IMR-90 (cell line): ENCODE measurements around the gene SH3BP2. TPM values are rescaled to one million over a fixed set of nuclear protein-coding genes. Genes with fewer than 3 reads are reported as not detected.

Experiments used
- ATAC-seq: fragments of 200-7000 bp; cut with Tn5 transposase; 2 replicates; pipeline ENCODE4 v1.9.1; 2020; ENCODE audit warnings: low read depth, mild to moderate bottlenecking, moderate library complexity
- BruUV-seq: library from RNA; stranded (reverse); fragments of 400-500 nt; replicated peaks from 2 replicates; lab custom pipeline; 2021; lab: Mats Ljungman, UMichigan
- CTCF ChIA-PET: fragments of 300-600 bp; formaldehyde crosslinking; extraction: SDS; loops from one replicate; lab custom pipeline; 2021; ENCODE audit warnings: antibody characterized with exemption; lab: Yijun Ruan, JAX
- POLR2A ChIA-PET: fragments of 300-600 bp; sonication (Branson Sonifier 250); formaldehyde crosslinking; loops from one replicate; lab custom pipeline; 2022; ENCODE audit warnings: antibody characterized with exemption; ENCODE audit not compliant: unreplicated experiment; lab: Charles Lee
- DNase-seq: peaks from one replicate; pipeline ENCODE4 v3.0.0; 2013
- H2AFZ ChIP-seq: replicated peaks from 2 replicates; pipeline ENCODE3; 2013; ENCODE audit warnings: low read length, mild to moderate bottlenecking; ENCODE audit not compliant: poor library complexity
- H2AK5ac ChIP-seq: 2 replicates; pipeline ENCODE4 v1.6.1; 2013; ENCODE audit warnings: low read depth, low read length, inconsistent platforms
- H2AK9ac ChIP-seq: replicated peaks from 2 replicates; pipeline ENCODE3; 2013; ENCODE audit warnings: mild to moderate bottlenecking, low read depth, low read length, moderate library complexity; ENCODE audit not compliant: poor library complexity
- H2BK120ac ChIP-seq: 2 replicates; pipeline ENCODE4 v1.6.1; 2013; ENCODE audit warnings: low read depth, low read length, inconsistent platforms
- H2BK15ac ChIP-seq: 3 replicates; pipeline ENCODE4 v1.6.1; 2013; ENCODE audit warnings: low read depth, low read length, inconsistent platforms
- H2BK20ac ChIP-seq: 2 replicates; pipeline ENCODE4 v1.6.1; 2013; ENCODE audit warnings: low read depth, mild to moderate bottlenecking, inconsistent platforms, low read length, moderate library complexity
- H2BK5ac ChIP-seq: 2 replicates; pipeline ENCODE4 v1.6.1; 2013; ENCODE audit warnings: mild to moderate bottlenecking, low read depth, low read length, inconsistent platforms; ENCODE audit not compliant: poor library complexity, severe bottlenecking
- H3K14ac ChIP-seq: replicated peaks from 2 replicates; pipeline ENCODE4 v1.6.1; 2013; ENCODE audit warnings: low read depth, low read length, inconsistent platforms
- H3K18ac ChIP-seq: 2 replicates; pipeline ENCODE4 v1.6.1; 2013; ENCODE audit warnings: low read depth, low read length, control low read depth
- H3K23ac ChIP-seq: 2 replicates; pipeline ENCODE4 v1.6.1; 2013; ENCODE audit warnings: low read depth, low read length, inconsistent platforms
- H3K27ac ChIP-seq: 2 replicates; pipeline ENCODE4 v1.5.1; 2013; ENCODE audit warnings: mild to moderate bottlenecking, control low read depth, low read length; ENCODE audit not compliant: insufficient read depth
- H3K27me3 ChIP-seq: 2 replicates; pipeline ENCODE4 v1.6.1; 2013; ENCODE audit warnings: low read length; ENCODE audit not compliant: control insufficient read depth, insufficient read depth
- H3K36me3 ChIP-seq: 2 replicates; pipeline ENCODE4 v1.6.1; 2013; ENCODE audit warnings: low read length, mixed read lengths; ENCODE audit not compliant: control insufficient read depth, insufficient read depth
- H3K4ac ChIP-seq: 2 replicates; pipeline ENCODE4 v1.6.1; 2013; ENCODE audit warnings: low read depth, low read length, inconsistent platforms
- H3K4me1 ChIP-seq: 2 replicates; pipeline ENCODE4 v1.6.1; 2013; ENCODE audit warnings: low read length, mixed read lengths; ENCODE audit not compliant: control insufficient read depth, insufficient read depth
- H3K4me2 ChIP-seq: 2 replicates; pipeline ENCODE4 v1.6.1; 2013; ENCODE audit warnings: low read depth, mild to moderate bottlenecking, control low read depth, low read length, moderate library complexity
- H3K4me3 ChIP-seq: 2 replicates; pipeline ENCODE4 v1.5.1; 2013; ENCODE audit warnings: low read depth, mild to moderate bottlenecking, control low read depth, low read length, moderate library complexity; ENCODE audit not compliant: insufficient read depth
- H3K56ac ChIP-seq: 2 replicates; pipeline ENCODE4 v1.6.1; 2013; ENCODE audit warnings: low read length, inconsistent platforms; ENCODE audit not compliant: insufficient read depth; ENCODE audit errors: extremely low read depth
- H3K79me1 ChIP-seq, 2 experiments: 2 replicates each; pipeline ENCODE4 v1.6.1; 2013; ENCODE audit warnings: low read length in 2 of 2, inconsistent platforms in 1 of 2, low read depth in 1 of 2
- H3K9ac ChIP-seq: 2 replicates; pipeline ENCODE4 v1.6.1; 2013; ENCODE audit warnings: low read depth, low read length, control low read depth
- H3K9me1 ChIP-seq: 2 replicates; pipeline ENCODE4 v1.6.1; 2013; ENCODE audit warnings: low read length, inconsistent platforms; ENCODE audit not compliant: insufficient read depth
- H3K9me3 ChIP-seq: 2 replicates; pipeline ENCODE4 v1.6.1; 2013; ENCODE audit warnings: low read length; ENCODE audit not compliant: control insufficient read depth, insufficient read depth
- H4K20me1 ChIP-seq: 2 replicates; pipeline ENCODE4 v1.6.1; 2013; ENCODE audit warnings: low read length, inconsistent platforms; ENCODE audit not compliant: insufficient read depth
- H4K5ac ChIP-seq: 2 replicates; pipeline ENCODE4 v1.6.1; 2013; ENCODE audit warnings: mild to moderate bottlenecking, low read depth, low read length, control low read depth
- H4K8ac ChIP-seq, 2 experiments: 2 replicates each; pipeline ENCODE4 v1.6.1; 2013; ENCODE audit warnings: low read depth in 2 of 2, low read length in 2 of 2, control low read depth in 1 of 2, inconsistent platforms in 1 of 2
- H4K91ac ChIP-seq: 2 replicates; pipeline ENCODE4 v1.6.1; 2013; ENCODE audit warnings: low read depth, low read length, inconsistent platforms; ENCODE audit not compliant: insufficient read depth
- CEBPB ChIP-seq: IDR thresholded peaks from 2 replicates; pipeline ENCODE4 v1.6.1; 2012; ENCODE audit warnings: low read depth, low read length, improper control_type of control experiment
- FOS ChIP-seq: fragments of 150-350 bp; IDR thresholded peaks from 2 replicates; pipeline ENCODE4 v1.6.1; 2016; ENCODE audit warnings: low read depth, low read length
- MAFK ChIP-seq: IDR thresholded peaks from 2 replicates; pipeline ENCODE4 v1.6.1; 2012; ENCODE audit warnings: low read depth, low read length, improper control_type of control experiment
- MAZ ChIP-seq: IDR thresholded peaks from 2 replicates; pipeline ENCODE4 v1.6.1; 2012; ENCODE audit warnings: low read depth, mild to moderate bottlenecking, low read length, improper control_type of control experiment, moderate library complexity, borderline replicate concordance
- MXI1 ChIP-seq: IDR thresholded peaks from 2 replicates; pipeline ENCODE4 v1.6.1; 2012; ENCODE audit warnings: low read depth, mild to moderate bottlenecking, low read length, moderate library complexity, borderline replicate concordance
- RCOR1 ChIP-seq: IDR thresholded peaks from 2 replicates; pipeline ENCODE4 v1.6.1; 2012; ENCODE audit warnings: mild to moderate bottlenecking, low read length, improper control_type of control experiment; ENCODE audit not compliant: insufficient replicate concordance
- WGBS, 2 experiments: methylation state at CpG; one replicate each; pipeline versions ENCODE4 v1.1.5 to v1.1.7; 2013; ENCODE audit warnings: missing lambda C conversion rate in 2 of 2; ENCODE audit not compliant: insufficient read length in 1 of 2; ENCODE audit errors: extremely low coverage in 2 of 2; 5-methylcytosine and 5-hydroxymethylcytosine counted together
- dilution Hi-C: fragments of 300-500 bp; cut with HindIII; formaldehyde crosslinking; loops from one replicate; pipeline ENCODE4 v1.14.3; 2018; ENCODE audit warnings: low sequenced_read_pairs; ENCODE audit not compliant: unreplicated experiment
- in situ Hi-C: fragments of 300-500 bp; cut with MboI; formaldehyde crosslinking; loops from 3 replicates; pipeline ENCODE4 v1.14.3; 2019; ENCODE audit warnings: low sequenced_read_pairs, inconsistent platforms, mixed read lengths
- intact Hi-C: fragments of 100-400 bp; cut with micrococcal nuclease; formaldehyde crosslinking; loops from 2 replicates; pipeline ENCODE4 v1.10.0; 2022
- polyA plus RNA-seq, 3 experiments: library from polyadenylated mRNA; depleted of rRNA; stranded (reverse); fragments of >200 nt; gene quantifications; 2 replicates each; pipeline ENCODE4 v1.2.3, GENCODE V29; 2012; ENCODE audit warnings: low replicate concordance in 1 of 3
- total RNA-seq: library from RNA; depleted of rRNA; stranded (reverse); fragments of >200 nt; gene quantifications from 2 replicates; pipeline ENCODE4 v1.2.3, GENCODE V29; 2012
- TF ChIP-seq, protein P1 (sequence below): conservative IDR thresholded peaks from 2 replicates; pipeline ENCODE4 v1.5.1; 2012; ENCODE audit warnings: mild to moderate bottlenecking, low read depth, low read length, improper control_type of control experiment

The SH3BP2 gene
- total and polyA plus RNA-seq, 2 of the 4 experiments (the other 2 are of a cell fraction) = 9.0 to 37.2 TPM

DNA sequence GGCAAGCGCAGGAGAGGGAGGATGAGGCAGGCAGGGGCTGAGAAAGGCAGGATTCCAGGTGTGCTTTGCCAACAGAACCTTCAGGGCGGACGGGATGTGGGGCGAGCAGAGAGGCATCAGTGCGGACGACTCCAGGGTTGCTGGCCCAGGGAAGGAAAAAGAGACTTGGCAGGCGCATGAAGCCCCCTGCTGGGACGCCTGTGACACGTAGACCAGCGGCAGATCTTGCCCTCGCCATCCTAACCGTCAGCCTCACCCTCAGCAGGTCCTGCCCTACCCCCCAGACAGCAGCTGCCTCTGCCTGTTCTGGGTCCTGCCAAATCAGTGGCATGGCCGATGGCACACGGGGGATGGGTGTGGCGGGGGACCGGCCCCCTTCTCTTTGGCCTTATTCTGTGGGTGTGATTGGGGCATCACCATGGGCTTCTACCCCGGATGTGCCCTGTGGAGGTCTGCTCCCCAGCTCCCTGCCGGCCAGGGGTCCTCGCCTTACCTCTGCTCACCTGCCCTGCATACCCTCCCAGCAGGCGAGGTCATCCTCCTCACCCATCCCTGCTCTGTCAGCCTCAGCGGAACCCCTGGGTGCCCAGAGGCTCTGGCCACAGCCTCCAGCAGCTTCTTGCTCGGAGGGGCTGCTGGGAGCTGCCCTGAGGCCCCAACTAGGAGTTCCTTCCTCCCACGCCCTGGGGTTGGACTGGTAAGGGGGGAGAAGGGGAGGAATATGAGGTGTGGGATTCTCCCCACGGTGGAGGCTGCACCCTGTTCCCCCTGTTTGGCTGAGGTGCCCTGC lies 2.9 kb upstream of the SH3BP2 start:
- Histone ChIP-seq H4K20me1 (no peaks in the 10 kb centered on the region; the same call in 1 of the 2 replicates), H3K4me2 (no peak overlapping the region), H4K8ac (no peak overlapping the region), H2AK5ac (no peak overlapping the region), H2BK20ac (no peak overlapping the region), H3K4me3 (no peak overlapping the region), H3K4ac (no peak overlapping the region), H2AK9ac (no peak overlapping the region), H3K4me1 (peaks cover 15% of the 10 kb centered on the region), H3K23ac (no peak overlapping the region), H4K91ac (no peak overlapping the region), H2AFZ (no peak overlapping the region), H3K18ac (no peak overlapping the region), H3K36me3 (no peaks in the 10 kb centered on the region), H4K5ac (no peak overlapping the region), H3K14ac (no peak overlapping the region), H3K9ac (no peak overlapping the region), H3K9me3 (no peaks in the 10 kb centered on the region), H2BK120ac (no peak overlapping the region), H2BK15ac (no peak overlapping the region), H3K56ac (no peak overlapping the region), H3K79me1 (peaks cover 7 to 14% of the 10 kb centered on the region in 2 experiments; a peak in 3 of 4 replicates), H2BK5ac (no peak overlapping the region), H3K27ac (no peak overlapping the region), H3K9me1 (peaks cover 12% of the 10 kb centered on the region), H3K27me3 (no peaks in the 10 kb centered on the region; the same call in 1 of the 2 replicates)
- DNase-seq (no peak), ATAC-seq (no peak)
- in situ Hi-C loops (no loop called here), intact Hi-C loops (no loop called here), dilution Hi-C loops (no loop called here)
- TF ChIP-seq RCOR1 = no peak
- TF ChIP-seq, protein P1, sequence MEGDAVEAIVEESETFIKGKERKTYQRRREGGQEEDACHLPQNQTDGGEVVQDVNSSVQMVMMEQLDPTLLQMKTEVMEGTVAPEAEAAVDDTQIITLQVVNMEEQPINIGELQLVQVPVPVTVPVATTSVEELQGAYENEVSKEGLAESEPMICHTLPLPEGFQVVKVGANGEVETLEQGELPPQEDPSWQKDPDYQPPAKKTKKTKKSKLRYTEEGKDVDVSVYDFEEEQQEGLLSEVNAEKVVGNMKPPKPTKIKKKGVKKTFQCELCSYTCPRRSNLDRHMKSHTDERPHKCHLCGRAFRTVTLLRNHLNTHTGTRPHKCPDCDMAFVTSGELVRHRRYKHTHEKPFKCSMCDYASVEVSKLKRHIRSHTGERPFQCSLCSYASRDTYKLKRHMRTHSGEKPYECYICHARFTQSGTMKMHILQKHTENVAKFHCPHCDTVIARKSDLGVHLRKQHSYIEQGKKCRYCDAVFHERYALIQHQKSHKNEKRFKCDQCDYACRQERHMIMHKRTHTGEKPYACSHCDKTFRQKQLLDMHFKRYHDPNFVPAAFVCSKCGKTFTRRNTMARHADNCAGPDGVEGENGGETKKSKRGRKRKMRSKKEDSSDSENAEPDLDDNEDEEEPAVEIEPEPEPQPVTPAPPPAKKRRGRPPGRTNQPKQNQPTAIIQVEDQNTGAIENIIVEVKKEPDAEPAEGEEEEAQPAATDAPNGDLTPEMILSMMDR = no peak
- no peak for TF ChIP-seq CEBPB
- no peak for TF ChIP-seq FOS
- no peak for TF ChIP-seq MAFK
- TF ChIP-seq MAZ = no peak
- TF ChIP-seq MXI1 = no peak
- BruUV-seq = no TSS peak
- POLR2A ChIA-PET = no interaction called here
- 78% methylated on average over 9 of the region's 24 CpGs; no CpG with 5 or more reads in 1 of the 2 experiments for WGBS, 2 experiments
- CTCF ChIA-PET = no interaction called here
